Body of pancreas (tissue), 4 donors: Measurements from ENCODE around the gene TMEM135.

Experiments used
- POLR2A ChIP-seq, 3 donors: fragments of 450-650 bp; IDR thresholded peaks; one replicate each; pipeline ENCODE4 v1.6.1; 2016; ENCODE audit warnings: antibody characterized with exemption in 3 of 3, mild to moderate bottlenecking in 2 of 3
- TF ChIP-seq, protein P1 (sequence below), 7 experiments: fragments of 450-650 bp in 4 of 7; fragments of 200-600 bp in 3 of 7; sonication (generic) in 3 of 7; IDR thresholded peaks; one replicate each; pipeline ENCODE4 v1.5.1; 2016 to 2019; ENCODE audit warnings: antibody characterized with exemption in 7 of 7

- TF ChIP-seq, protein P1, sequence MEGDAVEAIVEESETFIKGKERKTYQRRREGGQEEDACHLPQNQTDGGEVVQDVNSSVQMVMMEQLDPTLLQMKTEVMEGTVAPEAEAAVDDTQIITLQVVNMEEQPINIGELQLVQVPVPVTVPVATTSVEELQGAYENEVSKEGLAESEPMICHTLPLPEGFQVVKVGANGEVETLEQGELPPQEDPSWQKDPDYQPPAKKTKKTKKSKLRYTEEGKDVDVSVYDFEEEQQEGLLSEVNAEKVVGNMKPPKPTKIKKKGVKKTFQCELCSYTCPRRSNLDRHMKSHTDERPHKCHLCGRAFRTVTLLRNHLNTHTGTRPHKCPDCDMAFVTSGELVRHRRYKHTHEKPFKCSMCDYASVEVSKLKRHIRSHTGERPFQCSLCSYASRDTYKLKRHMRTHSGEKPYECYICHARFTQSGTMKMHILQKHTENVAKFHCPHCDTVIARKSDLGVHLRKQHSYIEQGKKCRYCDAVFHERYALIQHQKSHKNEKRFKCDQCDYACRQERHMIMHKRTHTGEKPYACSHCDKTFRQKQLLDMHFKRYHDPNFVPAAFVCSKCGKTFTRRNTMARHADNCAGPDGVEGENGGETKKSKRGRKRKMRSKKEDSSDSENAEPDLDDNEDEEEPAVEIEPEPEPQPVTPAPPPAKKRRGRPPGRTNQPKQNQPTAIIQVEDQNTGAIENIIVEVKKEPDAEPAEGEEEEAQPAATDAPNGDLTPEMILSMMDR (IDR thresholded peaks at IDR 0.05), result no peak
- TF ChIP-seq POLR2A (IDR thresholded peaks at IDR 0.05), result no peak
Observed at GRCh38 chr11:87002918-87003317, 34.8 kb upstream of the TMEM135 start.
